Effector CD8-positive, alpha-beta T cell (primary cell): ENCODE results near the gene MTURN.
A peak's percentile ranks its signal among the peaks of the same experiment; 100 is the strongest.
"Not testable (repeated sequence)": the region's sequence is repeated elsewhere in the genome, so short reads cannot be mapped to it uniquely, and the experiment has no call there.

Source experiments
- DNase-seq: peaks from one replicate; lab custom pipeline; 2025; lab: John Stamatoyannopoulos, UW
- total RNA-seq, 4 experiments: gene quantifications; one replicate each; lab custom pipeline; 2026; lab: John Stamatoyannopoulos, UW

Gene MTURN
- total RNA-seq: 42.5 to 125 (median 66.0) reads per million in 4 experiments

- DNase-seq: peak; percentile 83
Measured at GRCh38 chr7:30134611-30135300, at the start of gene MTURN. TSS of gene MTURN (plus strand) at chr7:30134986. CDS start at chr7:30135137, 151 bp downstream.

- DNase-seq: no peak
Measured at GRCh38 chr7:30086529-30086928, 48.3 kb upstream of the MTURN start.

- DNase-seq: no peak
Measured at GRCh38 chr7:30087371-30087770, 47.4 kb upstream of the MTURN start.

GRCh38 chr7:30088362-30088761, 46.4 kb upstream of the MTURN start:
- no peak for DNase-seq

- DNase-seq: no peak
Measured at GRCh38 chr7:30090111-30090510, 44.7 kb upstream of the MTURN start.

- no peak for DNase-seq
Measured at GRCh38 chr7:30091491-30091912, 43.3 kb upstream of the MTURN start.

- DNase-seq: no peak
Measured at GRCh38 chr7:30091987-30092386, 42.8 kb upstream of the MTURN start.

- no peak for DNase-seq
Measured at GRCh38 chr7:30093420-30093952, 41.3 kb upstream of the MTURN start.

- DNase-seq: not testable (repeated sequence)
Measured at GRCh38 chr7:30098599-30098998, 36.2 kb upstream of the MTURN start.

GRCh38 chr7:30102281-30102680, 32.5 kb upstream of the MTURN start:
- no peak for DNase-seq

- DNase-seq: no peak
Measured at GRCh38 chr7:30104157-30104556, 30.6 kb upstream of the MTURN start.

GRCh38 chr7:30112103-30112713, 22.6 kb upstream of the MTURN start:
- DNase-seq: no peak

GRCh38 chr7:30113144-30113543, 21.6 kb upstream of the MTURN start:
- no peak for DNase-seq

- no peak for DNase-seq
Measured at GRCh38 chr7:30114536-30115238, 20.1 kb upstream of the MTURN start.

- DNase-seq: no peak
Measured at GRCh38 chr7:30115709-30116297, 19.0 kb upstream of the MTURN start.

- DNase-seq: no peak
Measured at GRCh38 chr7:30116771-30117170, 18.0 kb upstream of the MTURN start.

GRCh38 chr7:30117896-30118295, 16.9 kb upstream of the MTURN start:
- no peak for DNase-seq

- no peak for DNase-seq
Measured at GRCh38 chr7:30119890-30120577, 14.8 kb upstream of the MTURN start.

- no peak for DNase-seq
Measured at GRCh38 chr7:30133736-30134610, 813 bp upstream of the MTURN start.

- DNase-seq: peak; percentile 28
Measured at GRCh38 chr7:30135301-30136116, 723 bp downstream of the MTURN start.
